Activated CD8-positive, alpha-beta memory T cell treated with anti-CD3 and anti-CD28 coated beads, Interleukin-2, amount 50 U/mL, for 24 hours (primary cell): ENCODE data around the gene SPATA22.
"Not testable (repeated sequence)": the region's sequence is repeated elsewhere in the genome, so short reads cannot be mapped to it uniquely, and the experiment has no call there.

ENCODE experiments used
- DNase-seq: peaks from one replicate; pipeline ENCODE4 v3.0.0-alpha.2; 2020; ENCODE audit errors: extremely low read depth

The SPATA22 gene

GRCh38 chr17:3471599-3471998 lies at the start of gene SPATA22:
Gene SPATA22, minus strand, starts transcription at chr17:3471819. Its CDS starts 2,494 bp downstream, at chr17:3469325.
- DNase-seq, result no peak

- DNase-seq, result not testable (repeated sequence)
Observed at GRCh38 chr17:3519472-3519871, 47.9 kb upstream of the SPATA22 start.

- no peak for DNase-seq
Observed at GRCh38 chr17:3514873-3515272, 43.3 kb upstream of the SPATA22 start.

- not testable (repeated sequence) for DNase-seq
Observed at GRCh38 chr17:3514167-3514566, 42.5 kb upstream of the SPATA22 start.

- DNase-seq, result no peak
Observed at GRCh38 chr17:3513305-3514035, 41.9 kb upstream of the SPATA22 start.

- DNase-seq, result no peak
Observed at GRCh38 chr17:3512505-3513171, 41.0 kb upstream of the SPATA22 start.

GRCh38 chr17:3511852-3512504 lies 40.4 kb upstream of the SPATA22 start:
- no peak for DNase-seq

- no peak for DNase-seq
Observed at GRCh38 chr17:3510090-3510489, 38.5 kb upstream of the SPATA22 start.

- no peak for DNase-seq
Observed at GRCh38 chr17:3507869-3508268, 36.2 kb upstream of the SPATA22 start.

GRCh38 chr17:3507071-3507470 lies 35.5 kb upstream of the SPATA22 start:
- DNase-seq, result no peak

- DNase-seq, result no peak
Observed at GRCh38 chr17:3506054-3506453, 34.4 kb upstream of the SPATA22 start.

GRCh38 chr17:3505008-3505407 lies 33.4 kb upstream of the SPATA22 start:
- no peak for DNase-seq

GRCh38 chr17:3503285-3503684 lies 31.7 kb upstream of the SPATA22 start:
- DNase-seq, result no peak

GRCh38 chr17:3502466-3502865 lies 30.8 kb upstream of the SPATA22 start:
- DNase-seq, result no peak

GRCh38 chr17:3501344-3501743 lies 29.7 kb upstream of the SPATA22 start:
- no peak for DNase-seq

GRCh38 chr17:3497101-3497500 lies 25.5 kb upstream of the SPATA22 start:
- no peak for DNase-seq

- no peak for DNase-seq
Observed at GRCh38 chr17:3485481-3486068, 14.0 kb upstream of the SPATA22 start.

GRCh38 chr17:3482852-3483251 lies 11.2 kb upstream of the SPATA22 start:
- no peak for DNase-seq

- DNase-seq, result no peak
Observed at GRCh38 chr17:3479988-3480387, 8.4 kb upstream of the SPATA22 start.

- DNase-seq, result no peak
Observed at GRCh38 chr17:3475812-3476610, 4.4 kb upstream of the SPATA22 start, which contains the start of gene ASPA. Gene ASPA, plus strand, starts transcription at chr17:3475997. Its CDS starts 163 bp downstream, at chr17:3476160.

- DNase-seq, result no peak
Observed at GRCh38 chr17:3475251-3475685, 3.6 kb upstream of the SPATA22 start.
